HCT116 (cell line): ENCODE results near the gene NPR1. TPM values are rescaled to one million over a fixed set of nuclear protein-coding genes. Genes with fewer than 3 reads are reported as not detected.

ENCODE experiments used
- ATAC-seq: fragments of 200-7000 bp; cut with Tn5 transposase; 2 replicates; pipeline ENCODE4 v1.9.1; 2020; ENCODE audit warnings: mild to moderate bottlenecking, moderate library complexity
- BruUV-seq: library from RNA; stranded (reverse); fragments of 400-500 nt; replicated peaks from 2 replicates; lab custom pipeline; 2021; lab: Mats Ljungman, UMichigan
- CTCF ChIA-PET: fragments of 300-600 bp; sonication (Branson Sonifier 250); formaldehyde crosslinking; loops from one replicate; lab custom pipeline; 2021; ENCODE audit warnings: antibody characterized with exemption; lab: Charles Lee
- POLR2A ChIA-PET: fragments of 300-600, 350-600 bp; sonication (Branson Sonifier 250); formaldehyde crosslinking; loops from one replicate; lab custom pipeline; 2021; ENCODE audit warnings: antibody characterized with exemption; lab: Charles Lee
- RAD21 ChIA-PET, 2 experiments: fragments of 300-600 bp; sonication (Branson Sonifier 250); formaldehyde crosslinking; loops; one replicate each; lab custom pipeline; 2023; ENCODE audit warnings: low total read pairs in 2 of 2; ENCODE audit not compliant: uncharacterized antibody in 2 of 2, unreplicated experiment in 2 of 2, low non-redundant PET in 1 of 2; lab: Charles Lee
- DNase-seq: peaks from one replicate; pipeline ENCODE4 v3.0.0-alpha.2; 2010; ENCODE audit warnings: low read depth, low spot score
- H2AFZ ChIP-seq: fragments of 200-600 bp; shearing (Covaris generic), sonication (generic); 2 replicates; pipeline ENCODE4 v1.6.1; 2017; ENCODE audit warnings: low read depth, mixed run types, mixed read lengths, antibody characterized with exemption, low read length; ENCODE audit not compliant: poor library complexity, severe bottlenecking
- H3K27ac ChIP-seq: 2 replicates; pipeline ENCODE4 v1.5.1; 2012; ENCODE audit warnings: low read depth, low read length
- H3K27me3 ChIP-seq: fragments of 200-600 bp; sonication (generic); 2 replicates; pipeline ENCODE4 v1.6.1; 2016; ENCODE audit warnings: mixed run types, low read length, mixed read lengths; ENCODE audit not compliant: insufficient read depth
- H3K36me3 ChIP-seq, 2 experiments: fragments of 200-500 bp in 1 of 2; fragments of 200-600 bp in 1 of 2; sonication (Bioruptor generic) in 1 of 2; sonication (generic) in 1 of 2; 2 replicates each; pipeline versions ENCODE4 v1.5.1 to v1.6.1; 2014 to 2016; ENCODE audit warnings: low read length in 2 of 2, inconsistent platforms in 1 of 2, mixed read lengths in 1 of 2, mixed run types in 1 of 2; ENCODE audit not compliant: insufficient read depth in 2 of 2, control insufficient read depth in 1 of 2
- H3K4me1 ChIP-seq, 2 experiments: fragments of 200-600 bp in 1 of 2; sonication (generic) in 1 of 2; 2 replicates each; pipeline versions ENCODE4 v1.5.1 to v1.6.1; 2012 to 2017; ENCODE audit warnings: low read length in 2 of 2, inconsistent platforms in 1 of 2, mild to moderate bottlenecking in 1 of 2, mixed read lengths in 1 of 2, mixed run types in 1 of 2, moderate library complexity in 1 of 2; ENCODE audit not compliant: insufficient read depth in 2 of 2, control insufficient read depth in 1 of 2
- H3K4me2 ChIP-seq: fragments of 200-600 bp; sonication (generic); 2 replicates; pipeline ENCODE4 v1.6.1; 2017; ENCODE audit warnings: mixed run types, low read length, mixed read lengths
- H3K4me3 ChIP-seq, 2 experiments: fragments of 200-600 bp in 1 of 2; sonication (generic) in 1 of 2; replicated peaks in 1 of 2; 2 replicates each; pipeline ENCODE4 v1.5.1; 2011 to 2016; ENCODE audit warnings: low read length in 2 of 2, control low read depth in 1 of 2, low read depth in 1 of 2, mild to moderate bottlenecking in 1 of 2, mixed read lengths in 1 of 2, mixed run types in 1 of 2
- H3K79me2 ChIP-seq: fragments of 200-600 bp; sonication (generic); 2 replicates; pipeline ENCODE4 v1.6.1; 2017; ENCODE audit warnings: mild to moderate bottlenecking, mixed run types, low read length, moderate library complexity, mixed read lengths; ENCODE audit not compliant: insufficient read depth
- H3K9ac ChIP-seq: fragments of 200-600 bp; sonication (generic); 2 replicates; pipeline ENCODE4 v1.6.1; 2016; ENCODE audit warnings: low read length, mixed read lengths
- H3K9me2 ChIP-seq: fragments of 200-600 bp; sonication (generic), shearing (Covaris generic); 2 replicates; pipeline ENCODE4 v1.6.1; 2017; ENCODE audit warnings: mixed run types, mild to moderate bottlenecking, moderate library complexity; ENCODE audit not compliant: insufficient read depth
- H3K9me3 ChIP-seq, 2 experiments: fragments of 200-500 bp in 1 of 2; fragments of 200-600 bp in 1 of 2; sonication (Bioruptor generic) in 1 of 2; sonication (generic) in 1 of 2; 2 replicates each; pipeline ENCODE4 v1.6.1; 2014 to 2017; ENCODE audit warnings: low read length in 2 of 2, mixed read lengths in 2 of 2, inconsistent platforms in 1 of 2, low read depth in 1 of 2, mild to moderate bottlenecking in 1 of 2, mixed run types in 1 of 2, moderate library complexity in 1 of 2; ENCODE audit not compliant: control insufficient read depth in 1 of 2, insufficient read depth in 1 of 2
- H4K20me1 ChIP-seq: fragments of 200-600 bp; sonication (generic), shearing (Covaris generic); 2 replicates; pipeline ENCODE4 v1.6.1; 2017; ENCODE audit warnings: mixed run types, mild to moderate bottlenecking, moderate library complexity; ENCODE audit not compliant: insufficient read depth
- CBX3 ChIP-seq: IDR thresholded peaks from 2 replicates; pipeline ENCODE4 v1.6.1; 2012; ENCODE audit warnings: low read depth
- CEBPB ChIP-seq: IDR thresholded peaks from 2 replicates; pipeline ENCODE4 v1.6.1; 2012; ENCODE audit warnings: low read depth
- EGR1 ChIP-seq: IDR thresholded peaks from 2 replicates; pipeline ENCODE4 v1.6.1; 2012; ENCODE audit warnings: low read depth
- EZH2 ChIP-seq: fragments of 200-600 bp; sonication (generic); IDR thresholded peaks from 2 replicates; pipeline ENCODE4 v1.6.1; 2017; ENCODE audit warnings: antibody characterized with exemption, mixed run types
- EZH2phosphoT487 ChIP-seq: fragments of 200-600 bp; IDR thresholded peaks from 2 replicates; pipeline ENCODE4 v1.6.1; 2018; ENCODE audit warnings: antibody characterized with exemption, borderline replicate concordance
- FOSL1 ChIP-seq: IDR thresholded peaks from 2 replicates; pipeline ENCODE4 v1.6.1; 2012; ENCODE audit warnings: low read depth
- JUND ChIP-seq: IDR thresholded peaks from 2 replicates; pipeline ENCODE4 v1.6.1; 2012
- POLR2A ChIP-seq: IDR thresholded peaks from 2 replicates; pipeline ENCODE4 v1.7.0; 2011; ENCODE audit warnings: borderline replicate concordance; ENCODE audit not compliant: insufficient read depth, insufficient read length; ENCODE audit errors: extremely low read depth
- POLR2AphosphoS5 ChIP-seq: IDR thresholded peaks from 2 replicates; pipeline ENCODE4 v1.6.1; 2011; ENCODE audit warnings: mild to moderate bottlenecking, low read depth, low read length, moderate library complexity
- RAD21 ChIP-seq: IDR thresholded peaks from 2 replicates; pipeline ENCODE4 v1.6.1; 2012; ENCODE audit warnings: low read depth, mild to moderate bottlenecking
- REST ChIP-seq: IDR thresholded peaks from 2 replicates; pipeline ENCODE4 v1.6.1; 2012; ENCODE audit warnings: low read depth
- SIN3A ChIP-seq: IDR thresholded peaks from 2 replicates; pipeline ENCODE4 v1.6.1; 2012; ENCODE audit warnings: low read depth
- SRF ChIP-seq: IDR thresholded peaks from 2 replicates; pipeline ENCODE4 v1.6.1; 2012; ENCODE audit warnings: low read depth
- YY1 ChIP-seq: IDR thresholded peaks from 2 replicates; pipeline ENCODE4 v1.6.1; 2011; ENCODE audit warnings: low read length, low read depth, moderate library complexity, mild to moderate bottlenecking; ENCODE audit not compliant: insufficient replicate concordance; ENCODE audit errors: extremely low read depth
- ZBTB33 ChIP-seq: IDR thresholded peaks from 2 replicates; pipeline ENCODE4 v1.6.1; 2011; ENCODE audit warnings: mild to moderate bottlenecking, low read length, moderate library complexity; ENCODE audit not compliant: insufficient replicate concordance; ENCODE audit errors: extremely low read depth
- ZFX ChIP-seq: fragments of 450-650 bp; IDR thresholded peaks from 2 replicates; pipeline ENCODE4 v1.6.1; 2017
- intact Hi-C: fragments of 100-400 bp; cut with micrococcal nuclease; formaldehyde crosslinking; loops from 2 replicates; pipeline ENCODE4 v1.10.0; 2022
- total RNA-seq: library from RNA; stranded (reverse); gene quantifications from one replicate; pipeline ENCODE4 v1.2.1, GENCODE V29; 2021; ENCODE audit not compliant: unreplicated experiment

Gene NPR1
- total RNA-seq, 1 experiment from 2014 or later = 0.07 TPM

- POLR2A ChIA-PET = interaction anchor here (2.3 kb wide), 1 partner anchor 25 kb away, joined by 7 read pairs; the partner anchor contains the start of genes S100A1 and S100A13
- H4K20me1 ChIP-seq = no peaks in the 10 kb centered on the region
- peaks cover 2 to 12% of the 10 kb centered on the region in 2 experiments; a peak in 3 of 4 replicates for H3K4me1 ChIP-seq
- H3K9me2 ChIP-seq = no peaks in the 10 kb centered on the region
- no peak overlapping the region for H3K9ac ChIP-seq
- CTCF ChIA-PET = no interaction called here
- no peaks in the 10 kb centered on the region for H3K27me3 ChIP-seq
- intact Hi-C loops = no loop called here
- no peaks in the 10 kb centered on the region for H3K36me3 ChIP-seq
- no peak overlapping the region for H2AFZ ChIP-seq
- no peak overlapping the region for H3K27ac ChIP-seq
- DNase-seq = no peak
- no peak for ATAC-seq
- H3K4me2 ChIP-seq = no peak overlapping the region
- H3K79me2 ChIP-seq = no peaks in the 10 kb centered on the region
- TF ChIP-seq CBX3 (no peak), SIN3A (no peak), POLR2AphosphoS5 (no peak), SRF (no peak), EZH2 (no peak)
- no peak overlapping the region for H3K4me3 ChIP-seq
- no TSS peak for BruUV-seq
- H3K9me3 ChIP-seq = no peaks in the 10 kb centered on the region
- RAD21 ChIA-PET = no interaction called here
Observed at GRCh38 chr1:153652805-153653500, 25.5 kb upstream of the NPR1 start.

- Histone ChIP-seq H3K36me3 (no peaks in the 10 kb centered on the region), H3K9ac (no peak overlapping the region), H3K4me3 (no peak overlapping the region), H2AFZ (no peak overlapping the region), H3K9me3 (no peaks in the 10 kb centered on the region), H3K4me2 (no peak overlapping the region), H3K27me3 (no peaks in the 10 kb centered on the region), H3K9me2 (no peaks in the 10 kb centered on the region), H4K20me1 (no peaks in the 10 kb centered on the region), H3K4me1 (peaks cover 10 to 28% of the 10 kb centered on the region in 2 experiments; a peak in 3 of 4 replicates), H3K27ac (no peak overlapping the region), H3K79me2 (peaks cover 12% of the 10 kb centered on the region)
- DNase-seq (no peak), ATAC-seq (no peak)
- ChIA-PET CTCF (no interaction called here), POLR2A (interaction anchor here (1.2 kb wide), 1 partner anchor 28 kb away, joined by 3 read pairs; the partner anchor contains the start of gene S100A13), RAD21 (no interaction called here)
- intact Hi-C loops = no loop called here
- BruUV-seq = no TSS peak
- TF ChIP-seq JUND (no peak), ZBTB33 (no peak), POLR2A (no peak), FOSL1 (no peak), CEBPB (no peak), SIN3A (no peak), SRF (no peak), EZH2 (no peak), EGR1 (no peak), ZFX (no peak), RAD21 (no peak), EZH2phosphoT487 (no peak), YY1 (no peak), REST (no peak)
Observed at GRCh38 chr1:153655333-153655732, 23.2 kb upstream of the NPR1 start.
